Left ventricle myocardium inferior (tissue), 1 donor: ENCODE data around the gene ERG. TPM values are rescaled to one million over a fixed set of nuclear protein-coding genes. Genes with fewer than 3 reads are reported as not detected.

Experiments
- DNase-seq: peaks from one replicate; pipeline ENCODE4 v3.0.0-alpha.2; 2020
- H3K27ac ChIP-seq: fragments of 200-600 bp; replicated peaks from 2 replicates; pipeline ENCODE4 v1.8.0; 2021
- H3K27me3 ChIP-seq: fragments of 200-600 bp; 2 replicates; pipeline ENCODE4 v1.8.0; 2021; ENCODE audit warnings: low read depth
- H3K36me3 ChIP-seq: fragments of 200-600 bp; 2 replicates; pipeline ENCODE4 v1.8.0; 2021
- H3K4me1 ChIP-seq: fragments of 200-600 bp; 2 replicates; pipeline ENCODE4 v1.8.0; 2021
- H3K4me3 ChIP-seq: fragments of 200-600 bp; 2 replicates; pipeline ENCODE4 v1.8.0; 2021; ENCODE audit warnings: mild to moderate bottlenecking, moderate library complexity
- H3K9me3 ChIP-seq: fragments of 200-600 bp; replicated peaks from 2 replicates; pipeline ENCODE4 v1.8.0; 2021
- CTCF ChIP-seq: fragments of 200-600 bp; IDR thresholded peaks from 2 replicates; pipeline ENCODE4 v1.8.0; 2021; ENCODE audit warnings: antibody characterized with exemption, mild to moderate bottlenecking, borderline replicate concordance
- intact Hi-C: fragments of 100-400 bp; cut with micrococcal nuclease; formaldehyde crosslinking; loops from one replicate; pipeline ENCODE4 v1.11.0; 2022
- total RNA-seq: library from RNA; stranded (reverse); fragmentation: NEBNext Ultra II Directional; extraction: Animal tissue kit (Norgen Biotek cat#: 25700); gene quantifications from one replicate; pipeline ENCODE4 v1.2.1, GENCODE V29; 2021
- donor health status: DM: no; HTN: yes; CAD: no; lungs with severe emphysema.

ERG gene
- total RNA-seq, 1 donor from 2014 or later, result 17.3 TPM

GRCh38 chr21:38430401-38430984 lies 67.8 kb downstream of the ERG start:
- Histone ChIP-seq H3K9me3 (no peaks in the 10 kb centered on the region), H3K27ac (no peak overlapping the region), H3K36me3 (no peaks in the 10 kb centered on the region), H3K4me3 (no peak overlapping the region), H3K27me3 (no peaks in the 10 kb centered on the region), H3K4me1 (peaks cover 27% of the 10 kb centered on the region)
- TF ChIP-seq CTCF, result no peak
- intact Hi-C loops, result no loop called here
- no peak for DNase-seq

- no peak for TF ChIP-seq CTCF
- intact Hi-C loops, result no loop called here
- no peaks in the 10 kb centered on the region for H3K9me3 ChIP-seq
- H3K27ac ChIP-seq, result no peak overlapping the region
- no peaks in the 10 kb centered on the region for H3K27me3 ChIP-seq
- H3K4me1 ChIP-seq, result peaks cover 19% of the 10 kb centered on the region
- H3K4me3 ChIP-seq, result no peak overlapping the region
- no peaks in the 10 kb centered on the region for H3K36me3 ChIP-seq
- no peak for DNase-seq
Observed at GRCh38 chr21:38429011-38429410, 69.3 kb downstream of the ERG start.

- TF ChIP-seq CTCF, result no peak
- Histone ChIP-seq H3K4me3 (no peak overlapping the region), H3K36me3 (no peaks in the 10 kb centered on the region), H3K9me3 (no peaks in the 10 kb centered on the region), H3K27me3 (no peaks in the 10 kb centered on the region), H3K4me1 (peaks cover 19% of the 10 kb centered on the region), H3K27ac (no peak overlapping the region)
- intact Hi-C loops, result no loop called here
- DNase-seq, result no peak
Observed at GRCh38 chr21:38428211-38428610, 70.1 kb downstream of the ERG start.

GRCh38 chr21:38424305-38425019 lies 73.8 kb downstream of the ERG start:
- Histone ChIP-seq H3K27ac (no peak overlapping the region), H3K27me3 (no peaks in the 10 kb centered on the region), H3K36me3 (no peaks in the 10 kb centered on the region), H3K9me3 (no peaks in the 10 kb centered on the region), H3K4me1 (peaks cover 19% of the 10 kb centered on the region), H3K4me3 (no peak overlapping the region)
- intact Hi-C loops, result no loop called here
- no peak for DNase-seq
- TF ChIP-seq CTCF, result no peak

- no peaks in the 10 kb centered on the region for H3K27me3 ChIP-seq
- no peak overlapping the region for H3K27ac ChIP-seq
- intact Hi-C loops, result no loop called here
- DNase-seq, result no peak
- no peaks in the 10 kb centered on the region for H3K9me3 ChIP-seq
- H3K4me1 ChIP-seq, result peaks cover 6% of the 10 kb centered on the region
- no peak for TF ChIP-seq CTCF
- H3K4me3 ChIP-seq, result no peak overlapping the region
- H3K36me3 ChIP-seq, result no peaks in the 10 kb centered on the region
Observed at GRCh38 chr21:38422082-38422481, 76.2 kb downstream of the ERG start.
